CD4-positive, alpha-beta T cell treated with Interleukin-4 for 4 hours (primary cell): ENCODE data around the gene CDH13.

Experiments
- DNase-seq: peaks from one replicate; pipeline ENCODE4 v3.0.0-alpha.2; 2020

CDH13 gene

DNA sequence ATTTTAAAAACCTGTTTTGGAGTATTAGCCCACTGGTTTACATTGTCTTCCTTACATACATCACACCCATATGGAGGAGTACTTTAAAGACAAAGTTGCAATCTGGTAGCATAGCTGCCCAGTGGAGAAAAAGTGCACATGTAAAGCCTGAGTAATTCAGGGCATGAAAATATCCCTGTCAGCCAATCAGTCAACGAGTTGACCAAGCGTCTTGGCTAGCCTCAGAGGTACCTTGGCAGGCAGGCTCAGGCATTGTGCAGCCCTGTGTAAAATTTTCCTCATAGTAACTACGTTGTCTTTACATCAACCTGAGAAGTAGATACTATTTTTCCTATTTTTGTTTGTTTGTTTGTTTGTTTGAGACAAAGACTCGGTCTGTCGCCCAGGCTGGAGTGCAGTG, 339.0 kb downstream of the CDH13 start:
- DNase-seq = no peak

DNA sequence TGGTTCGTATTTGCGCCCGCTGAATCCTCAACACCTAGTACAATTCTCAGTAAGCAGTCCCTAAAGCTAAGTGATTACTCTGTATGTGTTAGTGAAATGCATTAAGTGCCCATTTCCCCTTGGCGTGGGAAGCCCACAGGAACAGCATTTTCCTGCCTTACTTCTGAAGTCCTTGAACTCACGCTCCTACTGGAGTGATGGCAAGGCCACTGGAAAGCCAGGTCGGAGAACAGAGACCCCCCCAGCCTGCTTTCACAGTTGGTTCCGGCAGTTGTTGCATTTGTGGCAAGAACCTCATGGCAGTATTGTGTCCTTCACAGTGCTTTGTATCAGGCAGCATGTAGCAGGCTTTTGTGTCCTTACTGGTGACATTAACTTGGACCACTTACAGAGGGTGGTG, 340.7 kb downstream of the CDH13 start:
- no peak for DNase-seq

DNA sequence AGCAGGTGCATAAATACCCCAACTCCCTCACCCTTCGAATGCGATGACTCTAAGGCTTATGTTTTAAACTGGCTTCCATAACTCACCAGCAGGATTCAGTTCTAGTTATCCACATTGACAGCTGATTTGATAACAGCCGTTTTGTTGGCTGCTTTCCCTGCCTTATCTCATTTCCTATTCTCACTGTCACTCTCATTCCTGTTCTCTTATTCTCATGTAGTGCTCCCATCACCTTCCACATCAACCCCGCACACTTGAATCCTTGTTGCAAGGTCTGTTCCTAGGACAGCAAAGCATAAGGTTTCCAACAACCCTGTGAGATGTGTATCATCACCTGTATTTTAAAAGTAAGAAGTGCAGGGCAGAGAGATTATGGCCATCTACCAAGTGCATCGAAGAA, 344.4 kb downstream of the CDH13 start:
- DNase-seq = no peak

DNA sequence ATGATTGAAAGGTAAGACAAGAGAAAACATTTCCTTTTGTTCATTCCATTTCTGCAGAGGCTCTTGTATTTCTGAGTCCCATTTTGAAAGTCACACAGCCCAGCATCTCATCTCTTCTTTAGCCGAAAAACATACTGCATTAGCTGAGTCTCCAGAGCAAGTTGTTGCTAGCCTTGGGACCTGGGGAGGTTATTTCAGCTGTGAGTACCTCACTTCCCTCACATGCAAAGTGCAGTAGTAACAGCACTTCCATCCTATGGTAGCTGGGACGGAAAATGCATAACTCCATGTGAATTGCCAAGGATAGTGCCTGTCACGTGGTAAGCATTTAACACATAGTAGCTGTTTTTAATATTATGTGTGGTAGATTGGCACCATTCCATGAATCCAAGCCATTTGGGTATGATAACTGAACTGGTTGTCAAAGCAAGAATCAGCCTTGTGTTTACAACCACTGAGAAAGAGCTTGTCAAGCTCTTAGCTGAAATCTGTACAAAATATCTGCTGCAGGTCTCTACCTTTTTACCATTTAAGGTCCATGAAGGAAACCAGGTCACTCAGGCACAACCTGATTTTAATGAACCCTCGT, 345.7 kb downstream of the CDH13 start:
- DNase-seq = no peak

- DNase-seq = no peak
Measured at GRCh38 chr16:82979406-82980111, 352.8 kb downstream of the CDH13 start.

DNA sequence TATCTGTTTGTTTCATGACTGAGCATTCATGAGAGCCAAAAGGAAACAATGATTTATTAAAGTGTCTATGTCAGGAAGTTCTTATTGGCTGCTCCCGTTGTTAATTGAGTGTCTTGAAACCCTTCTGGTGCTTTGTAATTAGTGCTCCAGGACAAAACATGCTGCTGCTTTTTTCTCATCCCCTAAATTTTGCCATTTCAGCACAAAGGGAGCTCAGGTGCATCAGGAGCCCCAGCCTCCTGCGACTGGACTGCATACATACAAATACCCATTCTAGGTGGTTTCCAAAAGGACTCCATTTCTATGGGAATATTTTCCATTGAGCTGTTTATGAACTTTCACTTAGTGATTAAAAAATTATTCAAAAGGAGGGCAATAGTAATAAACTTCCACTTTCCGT, 354.0 kb downstream of the CDH13 start:
- DNase-seq = no peak

GRCh38 chr16:82987767-82988166, 361.0 kb downstream of the CDH13 start:
- no peak for DNase-seq

DNA sequence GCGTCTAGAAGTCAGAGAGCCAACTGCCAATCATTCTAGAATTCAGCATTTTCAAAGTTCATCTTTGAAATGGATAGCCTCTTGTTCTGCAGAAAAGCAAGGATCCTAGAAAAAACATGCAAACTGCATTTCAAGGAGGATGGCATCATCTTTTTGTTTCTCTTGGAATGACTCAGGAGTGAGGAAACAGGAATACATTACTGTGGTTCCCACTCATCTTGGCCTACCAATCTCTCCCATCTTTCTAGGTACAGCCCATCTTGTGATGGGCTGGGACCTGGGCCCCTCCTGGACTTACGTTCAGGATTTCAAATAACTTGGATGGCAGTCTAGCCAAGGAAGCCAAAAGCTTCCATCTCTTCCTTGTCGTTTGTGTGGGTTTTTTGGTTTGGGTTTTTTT, 363.4 kb downstream of the CDH13 start:
- no peak for DNase-seq

DNA sequence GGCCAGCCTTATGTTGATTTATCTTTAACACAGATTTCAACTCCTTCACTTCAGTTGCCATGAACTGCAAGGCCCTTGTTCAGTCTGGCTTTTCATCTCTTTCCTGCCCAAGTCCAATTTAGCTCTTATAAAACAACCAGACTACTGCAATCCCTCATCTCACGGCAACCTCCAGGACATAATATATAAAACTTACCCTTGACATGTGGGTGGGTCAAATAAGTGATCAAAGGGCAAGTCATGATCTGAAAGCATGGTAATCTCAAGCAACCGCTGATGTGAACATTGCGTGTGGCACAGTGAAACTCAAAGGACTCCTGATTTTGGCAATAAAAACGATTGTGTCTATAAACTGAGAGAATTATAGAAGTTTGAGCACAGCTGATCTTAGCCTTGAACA, 364.6 kb downstream of the CDH13 start:
- DNase-seq = no peak

DNA sequence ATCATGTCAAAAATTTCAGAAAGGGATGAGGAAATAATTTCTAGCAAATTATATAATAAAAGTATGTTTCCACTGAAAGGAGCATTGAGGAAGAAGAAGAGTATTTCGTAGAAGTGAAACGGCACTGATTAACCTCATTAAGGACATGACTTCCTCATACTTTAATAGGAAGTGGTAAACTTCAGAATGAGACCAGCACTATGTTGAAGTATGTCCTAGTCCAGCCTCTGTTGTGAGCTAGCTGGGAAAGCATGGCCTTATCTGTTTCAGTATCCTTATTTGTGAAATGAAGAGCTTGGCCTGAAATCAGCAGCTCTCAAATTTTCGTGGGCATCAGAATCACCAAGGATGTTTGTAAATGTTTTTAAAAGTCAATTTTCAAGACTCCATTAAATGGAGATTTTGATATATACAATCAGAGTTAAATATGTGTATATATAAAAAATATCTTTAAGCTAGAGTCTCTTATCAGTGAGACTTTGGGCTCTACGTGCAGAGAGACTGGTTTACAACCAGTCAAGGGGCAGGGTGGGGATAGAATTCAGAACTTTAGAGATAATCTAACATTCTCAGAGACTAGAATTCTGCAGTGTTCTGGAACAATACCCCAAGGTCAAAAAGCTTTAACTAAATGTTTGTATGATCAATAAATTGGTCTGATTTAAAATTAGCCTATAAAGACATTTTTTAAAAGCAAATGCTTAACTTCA, 365.4 kb downstream of the CDH13 start:
- DNase-seq = no peak

DNA sequence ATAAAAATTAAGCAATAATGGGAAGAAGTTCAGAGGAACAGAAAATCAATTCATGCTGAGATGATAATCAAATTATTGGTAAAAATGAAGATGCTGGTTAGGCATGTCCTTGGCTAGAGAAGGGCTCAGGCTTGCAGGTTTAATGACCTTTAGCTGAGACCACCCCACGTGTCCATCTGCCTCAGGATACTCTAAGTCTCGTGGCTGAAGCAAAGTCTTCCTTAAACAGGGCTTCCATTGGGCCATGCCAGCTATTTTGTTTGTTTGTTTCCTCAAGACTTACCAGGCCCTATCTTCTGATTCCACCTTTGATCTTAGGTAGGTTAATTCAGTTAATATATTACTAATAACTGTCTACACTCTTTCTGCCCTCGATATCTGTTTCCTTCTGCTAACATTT, 366.0 kb downstream of the CDH13 start:
- no peak for DNase-seq

- DNase-seq = no peak
Measured at GRCh38 chr16:82993415-82993814, 366.6 kb downstream of the CDH13 start.

DNA sequence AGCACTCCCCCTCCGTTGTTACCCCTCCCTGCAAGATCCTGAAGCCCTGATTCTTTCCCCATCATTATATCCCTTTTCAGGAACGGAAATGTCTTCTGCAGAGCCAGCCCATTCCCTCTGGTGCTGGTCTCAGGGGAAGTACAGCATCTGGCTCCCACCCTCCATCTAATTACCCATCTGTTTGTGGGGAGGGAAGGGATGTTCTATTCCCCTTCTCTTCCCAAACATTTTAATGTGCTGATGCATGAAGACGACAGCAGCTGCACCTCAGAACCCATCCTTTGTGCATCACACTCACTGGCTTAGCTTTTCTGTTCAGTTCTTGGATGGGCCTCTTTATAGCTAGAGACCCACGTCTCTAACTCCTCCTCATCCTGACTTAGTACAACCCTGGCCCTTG, 367.2 kb downstream of the CDH13 start:
- DNase-seq = no peak

- DNase-seq = no peak
Measured at GRCh38 chr16:82995286-82995923, 368.6 kb downstream of the CDH13 start.

- DNase-seq = peak; percentile 1
Measured at GRCh38 chr16:82995924-82996441, 369.2 kb downstream of the CDH13 start.

DNA sequence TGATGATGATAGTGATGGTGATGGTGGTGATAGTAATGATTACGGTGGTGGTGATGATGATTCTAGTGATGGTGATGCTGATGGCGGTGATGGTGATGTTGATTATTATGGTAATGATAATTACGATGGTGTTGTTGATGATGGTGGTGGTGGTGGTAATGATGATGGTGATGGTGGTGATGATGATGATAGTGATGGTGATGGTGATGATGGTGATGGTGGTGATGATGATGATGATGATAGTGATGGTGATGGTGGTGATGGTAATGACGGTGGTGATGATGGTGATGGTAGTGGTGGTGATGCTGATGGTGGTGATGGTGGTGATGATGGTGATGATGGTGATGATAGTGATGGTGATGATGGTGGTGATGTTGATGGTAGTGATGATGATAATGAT, 370.0 kb downstream of the CDH13 start:
- DNase-seq = no peak

DNA sequence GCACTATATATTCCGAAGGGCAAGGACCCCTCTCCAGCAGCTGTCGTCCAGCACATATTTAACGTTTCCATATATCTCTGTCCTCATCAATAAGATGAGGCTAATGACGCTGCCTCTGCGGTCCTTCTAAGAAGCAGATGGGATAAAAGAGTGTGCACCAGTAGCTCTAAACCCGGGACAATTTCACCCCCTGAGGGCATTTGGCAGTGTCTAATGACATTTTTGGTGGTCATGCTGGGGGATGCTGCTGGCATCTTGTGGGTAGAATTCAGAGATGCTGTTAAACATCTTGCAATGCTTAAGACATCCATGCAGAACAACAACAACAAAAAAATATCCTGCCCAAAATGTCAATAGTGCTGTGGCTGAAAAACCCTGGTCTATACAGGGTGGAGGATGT, 372.9 kb downstream of the CDH13 start:
- no peak for DNase-seq

DNA sequence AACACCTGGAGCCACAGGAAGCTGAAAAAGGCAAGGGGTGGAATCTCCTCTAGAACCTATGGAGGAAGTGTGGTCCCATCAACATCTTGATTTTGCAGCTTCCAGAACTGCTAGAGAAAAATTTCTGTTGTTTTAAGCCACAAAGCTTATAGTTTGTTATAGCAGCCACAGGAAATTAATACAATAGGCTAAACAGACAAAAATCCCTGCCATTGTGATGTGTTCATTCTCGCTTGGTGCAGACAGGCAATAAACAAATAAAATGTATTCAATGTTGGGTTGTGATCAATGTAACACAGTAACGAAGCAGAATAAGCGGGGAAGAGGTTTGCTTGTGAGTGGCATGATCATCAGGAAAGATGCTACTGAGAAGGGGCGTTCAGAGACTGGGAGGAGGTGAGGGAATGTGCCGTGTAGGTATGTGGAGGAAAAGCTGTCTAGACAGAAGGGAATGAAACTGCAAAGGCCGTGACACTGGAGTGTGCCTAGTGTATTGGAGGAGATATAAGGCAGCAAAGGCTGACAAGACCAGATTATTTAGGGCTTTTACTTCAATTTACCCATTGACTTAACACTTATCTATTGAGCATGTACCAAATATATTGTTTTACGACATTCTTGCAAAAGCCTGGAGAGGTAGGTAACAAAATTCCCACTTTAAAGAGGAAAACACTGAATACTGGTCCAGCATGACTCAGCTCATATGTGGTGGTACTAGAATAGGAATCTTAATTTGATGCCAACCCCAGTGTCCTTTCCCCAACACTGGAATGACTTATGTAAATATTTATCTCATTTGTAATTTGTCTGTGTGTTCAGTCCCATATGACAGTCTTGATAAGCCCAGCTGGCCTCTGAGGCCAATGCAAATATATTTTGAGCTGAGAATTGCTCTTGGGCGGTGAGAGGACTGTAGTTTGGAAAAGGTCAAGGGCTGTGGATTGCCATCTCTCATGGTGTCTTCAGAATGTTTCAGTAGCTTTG, 375.9 kb downstream of the CDH13 start:
- no peak for DNase-seq

GRCh38 chr16:83004868-83005652, 378.3 kb downstream of the CDH13 start:
- no peak for DNase-seq

- DNase-seq = no peak
Measured at GRCh38 chr16:83005653-83006160, 378.9 kb downstream of the CDH13 start.
